ENCODE data around the gene KIAA1549.
"Not testable (repeated sequence)": the region's sequence is repeated elsewhere in the genome, so short reads cannot be mapped to it uniquely, and the experiment has no call there.

The KIAA1549 gene

DNA sequence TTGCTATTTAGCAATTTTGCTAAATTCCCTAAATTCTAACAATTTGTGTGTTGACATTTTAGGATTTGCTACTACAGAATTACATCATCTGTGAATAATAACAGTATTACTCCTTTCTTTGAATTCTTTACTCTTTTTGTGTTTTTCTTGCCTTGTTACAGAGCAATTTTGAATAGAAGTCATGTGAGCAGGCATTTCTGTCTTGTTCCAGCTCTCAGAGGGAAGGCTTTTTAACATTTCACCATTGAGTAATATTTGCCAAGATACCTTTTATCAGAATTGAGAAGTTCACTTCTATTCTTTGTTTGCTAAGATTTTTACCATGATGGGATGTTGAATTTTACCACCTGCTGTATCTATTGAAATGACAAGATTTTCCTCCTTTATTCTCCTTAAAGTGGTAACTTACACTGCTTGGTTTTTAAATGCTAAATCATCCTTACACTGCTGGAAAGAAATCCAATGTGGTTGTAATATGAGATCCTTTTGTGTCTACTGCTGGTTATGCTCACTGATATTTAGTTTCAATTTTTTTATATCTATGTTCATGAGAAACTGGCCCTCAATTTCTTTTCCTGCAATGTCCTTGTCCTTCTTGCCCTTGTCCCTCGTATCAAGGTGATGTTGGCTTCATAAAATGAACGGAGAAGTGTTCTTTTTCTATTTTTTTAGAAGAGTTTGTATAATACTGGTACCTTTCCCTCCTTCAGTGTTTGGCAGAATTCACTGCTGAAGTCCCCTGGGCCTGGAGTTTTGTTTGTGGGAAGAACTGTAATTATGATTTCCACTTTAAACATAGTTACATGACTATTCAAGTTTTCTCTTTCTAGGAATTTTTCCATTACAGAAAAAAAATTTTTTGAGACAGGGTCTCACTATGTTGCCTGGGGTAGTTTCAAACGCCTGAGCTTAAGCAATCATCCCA, 132.9 kb downstream of the KIAA1549 start:
- FAIRE-seq = no peak

DNA sequence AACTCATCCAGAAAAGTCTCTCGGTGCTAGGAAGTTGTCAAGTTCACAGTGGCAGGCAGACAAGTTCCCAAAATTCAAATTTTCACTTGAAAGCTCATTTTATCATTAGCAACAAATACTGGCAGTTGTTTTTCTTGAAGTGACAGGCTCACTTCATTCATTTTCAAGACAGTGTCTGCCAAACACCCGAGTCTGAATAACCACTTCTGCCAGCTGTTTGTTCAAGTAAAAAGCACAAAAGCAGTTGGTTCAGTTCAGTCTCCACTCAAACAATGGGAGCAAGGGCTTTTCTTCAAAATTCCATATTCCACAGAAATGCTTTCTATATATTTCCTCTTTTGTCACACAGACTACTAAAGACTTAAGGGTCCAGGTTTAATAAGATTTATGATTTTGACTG, 135.5 kb downstream of the KIAA1549 start:
- no peak for FAIRE-seq

DNA sequence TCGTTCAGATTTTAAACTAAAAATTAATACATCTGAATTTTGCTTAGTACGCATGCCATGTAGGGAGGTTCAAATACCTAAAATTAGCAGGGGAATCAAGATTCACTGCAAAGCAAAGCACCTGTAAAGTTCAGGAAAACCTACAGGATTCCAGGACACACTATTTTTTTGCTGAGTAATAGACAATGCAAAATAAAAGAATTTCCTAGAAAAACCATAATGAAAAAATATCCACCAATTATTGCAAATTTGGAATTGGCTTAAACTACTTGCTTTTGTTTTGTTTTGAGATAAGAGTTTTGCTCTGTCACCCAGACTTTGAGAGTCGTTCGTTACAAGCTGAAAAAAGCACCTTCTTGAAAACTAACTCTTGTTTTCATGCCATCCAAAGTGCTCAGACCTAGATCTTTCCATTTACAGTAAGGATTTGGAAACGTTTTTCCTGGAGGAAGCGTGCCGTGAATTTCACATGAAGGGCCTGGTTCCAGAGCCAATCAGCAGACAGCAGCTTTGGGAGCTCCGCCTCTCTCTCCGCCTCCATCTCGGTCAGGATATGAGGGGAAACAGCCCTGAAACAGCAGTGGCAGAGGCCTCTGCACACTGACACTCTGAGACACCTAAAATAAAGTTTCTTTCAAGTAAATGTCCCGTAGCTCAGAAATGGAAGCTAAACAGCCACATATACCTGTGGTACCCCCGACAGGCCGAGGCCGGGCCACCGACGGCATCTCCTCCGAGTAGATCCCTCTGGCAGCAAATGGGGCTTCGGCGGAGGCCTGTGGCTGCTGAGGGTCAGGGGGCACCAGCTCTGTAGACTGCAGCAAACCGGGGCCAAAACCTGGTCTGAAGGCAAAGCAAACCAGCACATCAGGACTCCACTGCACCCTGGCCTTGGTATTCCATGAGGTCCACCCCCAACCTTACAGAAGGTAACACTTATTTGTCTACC, 137.3 kb downstream of the KIAA1549 start:
- no peak for FAIRE-seq

DNA sequence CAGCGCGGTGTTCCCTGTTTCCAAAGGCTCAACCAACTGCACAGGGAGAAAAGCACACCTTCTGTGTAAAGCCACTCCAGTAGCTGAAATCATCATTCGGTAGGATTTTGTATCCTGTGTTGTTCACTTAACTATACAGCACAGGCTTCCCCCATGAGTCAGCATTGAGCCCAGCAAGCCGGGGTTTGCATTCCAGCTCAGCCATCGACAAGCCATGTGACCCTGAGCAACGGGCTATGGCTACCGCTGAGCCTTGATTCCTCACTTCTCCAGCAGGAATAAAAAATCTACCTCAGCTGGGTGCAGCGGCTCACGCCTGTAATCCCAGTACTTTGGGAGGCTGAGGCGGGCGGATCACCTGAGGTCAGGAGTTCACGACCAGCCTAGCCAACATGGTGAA, 139.1 kb downstream of the KIAA1549 start:
- no peak for FAIRE-seq

DNA sequence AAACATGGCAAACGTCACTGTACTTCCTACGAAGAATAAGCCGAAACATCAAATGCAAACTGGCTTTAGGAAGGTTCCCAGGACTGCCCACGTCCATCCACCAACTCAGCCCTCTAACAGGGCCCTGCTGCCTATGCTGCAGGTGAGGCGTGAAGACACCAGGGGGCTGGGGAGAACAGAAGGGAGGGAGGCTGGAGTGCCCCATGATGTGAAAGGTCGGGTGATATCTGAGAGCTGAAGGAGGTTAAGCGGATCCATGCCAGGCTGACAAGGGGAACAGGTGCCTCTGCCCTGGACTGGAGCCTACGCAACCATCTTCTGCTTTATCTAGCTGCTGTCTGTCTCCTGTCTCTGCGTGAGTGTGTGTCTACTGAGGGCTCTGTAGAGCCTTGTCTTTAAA, 143.0 kb downstream of the KIAA1549 start:
- FAIRE-seq = no peak

DNA sequence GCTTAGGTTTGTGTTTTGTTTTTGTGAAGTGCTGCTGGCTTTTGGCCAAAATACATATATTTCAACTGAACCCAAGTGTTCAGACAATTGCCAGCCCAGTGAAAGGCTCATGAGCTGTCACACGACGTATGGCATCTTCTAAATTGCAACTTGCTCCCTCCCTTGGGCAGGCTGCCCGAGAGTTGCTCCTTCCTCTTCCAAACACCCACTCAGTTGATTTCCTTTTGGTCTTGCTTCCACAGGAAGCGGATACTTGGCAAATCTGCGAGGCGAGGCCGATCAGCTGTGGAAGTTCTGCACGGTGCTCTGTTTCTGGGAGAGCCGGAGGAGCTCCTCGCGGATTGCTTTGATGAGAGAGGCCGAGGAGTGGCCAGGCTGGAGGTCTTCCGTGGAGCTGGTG, 143.6 kb downstream of the KIAA1549 start:
- FAIRE-seq = no peak

DNA sequence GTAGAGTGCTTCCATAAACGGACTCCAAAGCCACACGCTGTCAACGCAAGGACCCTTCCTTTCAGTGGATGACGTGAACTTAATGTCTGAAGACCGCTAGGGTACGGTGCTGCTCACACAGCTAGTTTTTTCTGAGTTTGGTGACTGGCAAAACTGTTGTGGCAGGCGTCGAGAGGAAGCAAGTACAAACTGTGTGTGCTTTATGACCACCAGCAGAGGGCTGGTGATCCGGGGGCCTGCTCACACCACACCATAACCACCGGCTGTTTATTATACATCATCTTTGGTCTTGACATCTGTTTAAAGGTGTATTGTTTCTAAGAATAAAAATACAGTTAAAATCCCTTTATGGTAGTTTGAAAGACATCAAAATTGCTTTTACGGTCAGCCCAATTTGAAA, 146.1 kb downstream of the KIAA1549 start:
- FAIRE-seq = no peak

DNA sequence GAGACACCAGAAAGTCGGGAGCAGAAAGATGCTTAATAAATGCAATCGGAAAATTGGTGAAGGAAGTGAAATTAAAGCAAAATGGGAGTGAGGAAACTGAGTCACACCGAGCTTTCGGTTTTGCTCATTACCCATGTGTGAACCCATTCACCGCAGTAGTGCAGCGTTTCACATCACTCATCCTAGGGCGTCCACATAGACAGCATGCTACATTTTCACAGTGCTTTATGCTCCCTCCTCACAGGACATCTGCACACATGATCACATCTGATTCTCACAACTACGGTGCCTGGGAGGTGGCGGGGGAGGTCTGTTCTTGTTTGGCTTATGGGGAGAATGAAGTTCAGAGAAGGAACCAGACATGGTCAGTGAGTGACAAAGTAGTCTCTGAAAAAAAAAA, 146.6 kb downstream of the KIAA1549 start:
- no peak for FAIRE-seq

DNA sequence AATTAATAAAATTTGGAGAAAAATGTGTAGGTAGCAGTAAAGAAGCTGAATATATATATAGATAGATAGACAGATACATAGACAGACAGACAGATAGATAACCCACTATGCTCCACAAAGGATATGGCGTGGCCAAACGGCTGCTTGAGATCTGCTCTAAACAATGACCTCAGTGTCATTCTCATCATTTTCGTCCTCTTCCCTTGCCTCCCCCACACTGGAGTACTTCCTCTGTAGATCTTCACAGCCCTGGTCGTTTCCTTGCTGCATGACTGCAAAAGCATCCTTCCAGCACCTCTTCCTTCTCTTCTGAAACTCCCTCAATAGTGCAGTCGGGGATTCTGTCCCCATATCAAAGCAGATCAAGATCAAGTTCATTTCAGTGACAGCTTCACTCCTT, 147.6 kb downstream of the KIAA1549 start:
- no peak for FAIRE-seq

DNA sequence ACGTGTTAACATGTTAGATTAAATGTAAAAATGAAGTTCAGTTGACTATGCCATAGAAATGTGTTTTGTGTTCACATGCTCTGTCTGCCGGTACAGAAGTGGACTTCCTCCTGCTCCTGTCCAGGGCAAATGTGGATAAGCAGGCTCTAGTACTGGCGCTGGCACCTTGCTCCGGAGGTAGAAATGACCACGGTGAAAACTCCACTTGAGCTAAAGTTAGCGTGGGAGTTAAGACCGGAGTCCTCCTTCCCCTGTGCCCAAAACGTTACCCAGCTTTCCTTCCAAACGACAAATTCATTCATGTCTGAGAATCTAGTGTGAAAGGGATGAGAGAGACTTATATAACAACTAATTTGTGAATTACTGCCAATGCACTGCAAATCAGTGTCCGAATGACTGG, 148.2 kb downstream of the KIAA1549 start:
- no peak for FAIRE-seq

DNA sequence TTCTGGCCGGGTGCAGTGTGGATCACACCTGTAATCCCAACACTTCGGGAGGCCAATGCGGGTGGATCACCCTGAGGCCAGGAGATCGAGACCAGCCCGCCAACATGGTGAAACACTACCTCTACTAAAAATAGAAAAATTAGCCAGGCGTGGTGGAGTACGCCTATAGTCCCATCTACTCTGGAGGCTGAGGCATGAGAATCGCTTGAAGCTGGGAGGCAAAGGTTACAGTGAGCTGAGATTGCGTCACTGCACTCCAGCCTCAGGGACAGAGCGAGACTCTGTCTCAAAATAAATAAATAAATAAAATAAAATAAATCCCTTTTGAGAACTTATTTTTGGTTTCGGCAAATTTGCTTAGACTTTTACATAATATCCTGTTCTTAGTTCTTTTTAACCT, 151.9 kb downstream of the KIAA1549 start:
- FAIRE-seq = no peak

DNA sequence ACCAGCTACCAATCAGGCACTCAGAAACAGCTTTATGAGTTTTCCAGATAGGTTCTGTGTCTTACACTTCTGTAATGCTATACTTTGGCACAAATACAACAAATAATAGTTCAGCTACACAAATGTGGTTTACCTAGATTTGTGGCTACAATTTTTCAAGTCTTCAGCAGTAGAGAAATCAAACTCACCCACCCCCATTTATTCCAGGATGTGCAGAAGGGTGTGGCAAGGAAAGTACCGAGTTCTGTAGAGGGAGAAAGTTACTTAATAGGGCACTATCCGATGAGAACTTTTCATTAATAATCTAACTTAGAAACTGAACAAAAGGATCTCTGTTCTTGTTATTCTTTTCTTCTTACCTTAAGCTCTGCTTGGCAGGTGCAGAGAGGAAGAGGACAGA, 152.9 kb downstream of the KIAA1549 start:
- FAIRE-seq = no peak

DNA sequence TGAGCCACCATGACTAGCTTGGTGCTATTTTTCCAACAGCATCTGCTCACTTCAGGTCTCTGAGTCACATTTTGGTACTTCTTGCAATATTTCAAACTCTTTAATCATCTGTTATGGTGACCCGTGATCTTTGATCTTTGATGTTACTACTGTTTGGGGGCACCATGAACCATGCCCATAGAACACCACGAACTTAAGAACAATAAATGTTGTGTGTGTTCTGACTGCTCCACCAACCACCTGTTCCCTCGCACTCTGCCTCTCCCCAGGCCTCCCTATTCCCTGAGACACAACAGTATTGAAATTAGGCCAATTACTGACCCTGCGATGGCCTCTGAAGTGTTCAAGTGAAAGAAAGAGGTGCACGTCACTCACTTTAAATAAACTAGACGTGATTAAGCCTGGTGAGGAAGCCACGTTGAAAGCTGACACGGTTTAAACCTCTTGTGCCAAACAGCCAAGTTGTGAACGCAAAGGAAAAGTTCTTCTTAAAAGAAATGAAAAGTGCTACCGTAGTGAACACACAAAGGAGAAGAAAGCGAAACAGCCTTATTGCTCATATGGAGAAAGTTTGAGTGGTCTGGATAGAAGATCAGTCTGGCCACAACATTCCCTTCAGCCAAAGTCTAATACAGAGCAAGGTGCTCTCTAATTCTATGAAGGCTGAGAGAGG, 156.0 kb downstream of the KIAA1549 start:
- FAIRE-seq = no peak

DNA sequence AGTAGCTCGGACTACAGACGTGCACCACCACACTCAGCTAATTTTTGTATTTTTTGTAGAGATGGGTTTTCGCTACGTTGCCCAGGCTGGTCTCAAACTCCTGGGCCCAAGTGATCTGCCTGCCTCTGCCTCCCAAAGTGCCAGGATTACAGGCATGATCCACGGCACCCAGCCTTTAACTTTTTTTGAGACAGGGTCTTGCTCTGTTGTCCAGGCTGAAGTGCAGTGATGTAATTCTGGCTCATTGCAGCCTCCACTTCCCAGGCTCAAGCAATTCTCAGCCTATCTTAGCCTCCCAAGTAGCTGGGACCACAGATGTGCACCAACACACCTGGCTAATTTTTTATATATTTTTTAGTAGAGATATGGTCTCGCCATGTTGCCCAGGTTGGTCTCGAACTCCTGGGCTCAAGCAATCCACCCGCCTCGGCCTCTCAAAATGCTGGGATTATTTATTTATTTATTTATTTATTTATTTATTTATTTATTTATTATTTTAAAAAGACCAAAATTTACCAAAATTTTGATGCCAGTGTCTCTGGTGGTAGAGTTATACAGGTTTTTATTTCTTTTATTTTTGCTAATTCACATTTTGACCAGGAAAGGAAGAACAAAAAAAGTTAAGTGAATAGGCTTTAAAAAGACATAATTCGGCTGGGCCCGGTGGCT, 158.2 kb downstream of the KIAA1549 start:
- no peak for FAIRE-seq

DNA sequence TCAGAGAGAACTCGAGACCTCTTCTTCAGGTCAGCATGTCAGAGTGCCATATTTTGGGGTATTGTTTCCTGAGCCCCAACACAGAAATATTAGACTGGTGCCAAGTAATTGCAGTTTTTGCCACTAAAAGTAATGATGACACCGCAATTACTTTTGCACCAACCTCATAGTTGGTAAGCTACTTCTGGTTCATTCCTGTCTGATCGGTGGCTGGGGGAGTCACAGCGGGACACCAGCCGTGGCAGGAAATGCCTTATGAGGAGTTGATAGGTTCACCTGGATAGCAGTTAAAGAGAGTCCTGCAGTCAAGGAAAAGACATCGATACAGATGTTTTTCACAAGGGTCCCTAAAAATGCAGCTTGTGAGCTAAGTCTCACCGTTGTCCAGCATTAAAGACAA, 159.3 kb downstream of the KIAA1549 start:
- no peak for FAIRE-seq

DNA sequence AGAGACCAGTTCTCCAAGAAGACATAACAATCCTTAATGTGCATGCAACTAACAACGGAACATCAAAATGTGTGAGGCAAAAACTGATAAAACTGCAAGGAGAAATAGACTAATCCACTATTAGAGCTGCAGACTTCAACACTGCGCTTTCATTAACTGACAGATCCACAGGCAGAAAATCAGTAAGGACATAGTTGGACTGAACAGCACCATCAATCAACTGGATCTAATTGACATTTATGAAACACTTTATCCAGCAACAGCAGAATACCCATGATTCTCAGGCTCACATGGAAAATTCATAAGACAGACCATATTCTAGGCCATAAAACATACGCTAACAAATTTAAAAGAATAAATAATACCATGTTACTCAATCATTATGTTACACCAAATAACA, 161.6 kb downstream of the KIAA1549 start:
- no peak for FAIRE-seq

DNA sequence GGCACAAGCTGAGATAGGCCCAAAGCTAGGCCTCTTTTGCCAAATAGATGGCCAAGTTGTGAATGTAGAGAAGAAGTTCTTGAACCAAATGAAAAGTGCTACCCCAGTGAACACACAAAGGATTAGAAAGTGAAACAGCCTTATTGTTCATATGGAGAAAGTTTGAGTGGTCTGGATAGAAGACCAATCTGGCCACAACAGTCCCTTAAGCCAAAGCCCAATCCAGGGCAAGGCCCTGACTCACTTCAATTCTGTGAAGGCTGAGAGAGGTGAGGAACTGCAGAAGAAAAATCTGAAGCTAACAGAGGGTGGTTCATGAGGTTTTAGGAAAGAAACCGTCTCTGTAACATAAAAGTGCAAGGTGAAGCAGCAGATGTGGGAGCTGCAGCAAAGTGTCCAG, 164.5 kb downstream of the KIAA1549 start:
- no peak for FAIRE-seq

DNA sequence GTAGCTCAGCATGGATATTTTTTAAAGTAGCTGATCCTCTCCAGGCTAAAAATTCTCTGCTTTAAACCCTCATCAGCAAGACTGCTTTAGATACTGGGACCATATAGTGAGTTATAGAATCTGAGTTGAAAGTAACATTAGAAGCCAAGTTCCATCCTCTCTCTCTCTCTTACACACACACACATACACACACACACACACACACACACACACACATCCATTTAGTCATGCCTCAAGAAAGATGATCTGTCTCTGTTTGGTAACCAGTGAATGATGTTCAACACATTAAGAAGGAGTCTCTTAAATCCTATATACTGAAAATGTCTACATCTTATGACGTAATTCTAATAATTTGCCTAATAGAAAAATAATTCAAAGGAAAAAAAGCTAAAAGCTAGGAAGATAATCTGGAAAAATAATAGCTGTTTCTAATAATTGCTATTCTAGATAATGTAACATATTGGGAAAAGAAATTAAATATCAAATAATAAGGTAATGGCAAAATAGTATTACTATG, 166.3 kb downstream of the KIAA1549 start:
- no peak for FAIRE-seq

DNA sequence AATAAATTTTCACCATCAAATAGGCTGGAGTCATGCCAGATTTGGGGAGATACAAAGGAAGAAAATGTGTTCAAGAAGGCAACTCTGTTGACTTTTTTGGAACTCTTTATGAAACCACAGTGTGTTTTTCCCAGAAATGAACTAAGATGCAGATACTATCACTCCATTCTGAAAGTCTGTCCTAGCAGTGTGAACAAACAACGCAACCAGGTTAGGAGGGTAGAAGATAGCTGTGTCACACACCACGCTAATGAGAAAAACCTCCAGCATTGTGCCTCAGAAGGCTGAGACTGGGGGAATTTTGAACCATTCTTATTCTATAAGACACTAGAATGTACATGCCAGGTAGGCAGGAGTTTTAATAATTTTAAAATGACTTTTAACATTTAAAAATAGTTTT, 167.2 kb downstream of the KIAA1549 start:
- no peak for FAIRE-seq

DNA sequence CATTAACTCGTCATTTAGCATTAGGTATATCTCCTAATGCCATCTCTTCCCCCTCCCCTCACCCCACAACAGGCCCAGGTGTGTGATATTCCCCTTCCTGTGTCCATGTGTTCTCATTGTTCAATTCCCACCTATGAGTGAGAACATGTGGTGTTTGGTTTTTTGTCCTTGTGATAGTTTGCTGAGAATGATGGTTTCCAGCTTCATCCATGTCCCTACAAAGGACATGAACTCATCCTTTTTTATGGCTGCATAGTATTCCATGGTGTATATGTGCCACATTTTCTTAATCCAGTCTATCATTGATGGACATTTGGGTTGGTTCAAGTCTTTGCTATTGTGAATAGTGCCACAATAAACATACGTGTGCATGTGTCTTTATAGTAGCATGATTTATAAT, 169.9 kb downstream of the KIAA1549 start:
- FAIRE-seq = not testable (repeated sequence)

DNA sequence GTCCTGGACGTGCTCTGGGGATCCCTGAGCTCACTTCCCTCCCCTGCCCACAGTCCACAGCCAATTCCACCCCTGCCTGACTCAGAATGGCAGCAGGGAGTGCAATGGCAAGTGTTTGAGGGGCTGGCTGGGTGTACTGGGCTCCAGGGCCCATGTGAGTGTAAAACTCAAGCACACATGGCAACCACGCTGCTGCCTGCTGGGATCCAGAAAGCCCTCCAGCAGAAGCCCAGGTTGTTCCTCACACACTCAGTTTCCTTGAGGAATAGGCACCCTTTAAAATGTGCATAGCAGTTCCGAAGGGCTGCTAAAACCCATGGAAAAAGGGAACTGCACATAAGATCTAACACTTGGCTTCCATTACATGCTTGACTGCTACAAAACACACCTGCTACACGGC, 171.8 kb downstream of the KIAA1549 start:
- no peak for FAIRE-seq

DNA sequence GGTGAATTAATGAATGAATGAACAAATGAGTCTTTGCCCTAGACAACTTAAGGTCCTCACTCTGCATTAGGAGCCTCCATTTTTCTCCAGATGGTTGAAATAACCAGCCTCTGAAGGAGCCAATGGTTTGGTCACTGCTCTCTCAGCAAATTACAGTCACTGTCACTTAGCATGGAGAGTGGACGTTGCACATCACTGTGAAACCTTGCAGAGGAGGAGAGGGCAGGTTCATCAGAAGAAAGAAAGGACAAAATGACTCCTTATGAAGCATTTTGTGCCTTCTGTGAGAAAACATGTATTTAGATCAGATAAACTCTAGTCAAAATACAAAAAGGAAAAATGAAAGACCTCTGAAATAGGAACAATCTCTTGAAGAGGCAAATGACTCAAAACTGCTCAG, 176.6 kb downstream of the KIAA1549 start:
- no peak for FAIRE-seq

DNA sequence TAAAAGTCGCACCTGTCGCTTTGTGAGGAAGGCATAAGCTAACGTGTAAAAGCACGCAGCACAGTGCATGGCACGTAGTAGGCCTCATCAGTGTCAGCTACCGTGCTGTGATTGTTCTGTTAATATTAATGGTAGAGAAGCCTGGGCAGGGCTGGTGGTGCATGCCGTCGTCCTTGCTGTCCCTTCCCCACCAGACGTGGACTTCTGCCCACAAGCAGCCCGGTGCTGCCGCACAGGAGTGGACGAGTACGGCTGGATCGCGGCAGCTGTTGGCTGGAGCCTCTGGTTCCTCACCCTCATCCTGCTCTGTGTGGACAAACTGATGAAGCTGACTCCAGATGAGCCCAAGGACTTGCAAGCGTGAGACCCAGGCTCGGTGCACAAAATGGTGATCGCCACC, 178.5 kb downstream of the KIAA1549 start:
- no peak for FAIRE-seq

Data from TTC549 (cell line).